GM18511 (cell line): ENCODE measurements around the gene CDC42BPB.

Experiments used
- ATAC-seq: cut with Tn5 transposase; IDR thresholded peaks from one replicate; pipeline ENCODE4 v1.9.1; 2021; ENCODE audit warnings: mild to moderate bottlenecking, moderate library complexity; ENCODE audit not compliant: unreplicated experiment

Gene CDC42BPB

GRCh38 chr14:102945346-102946130 lies 111.8 kb downstream of the CDC42BPB start:
- ATAC-seq, result no peak

DNA sequence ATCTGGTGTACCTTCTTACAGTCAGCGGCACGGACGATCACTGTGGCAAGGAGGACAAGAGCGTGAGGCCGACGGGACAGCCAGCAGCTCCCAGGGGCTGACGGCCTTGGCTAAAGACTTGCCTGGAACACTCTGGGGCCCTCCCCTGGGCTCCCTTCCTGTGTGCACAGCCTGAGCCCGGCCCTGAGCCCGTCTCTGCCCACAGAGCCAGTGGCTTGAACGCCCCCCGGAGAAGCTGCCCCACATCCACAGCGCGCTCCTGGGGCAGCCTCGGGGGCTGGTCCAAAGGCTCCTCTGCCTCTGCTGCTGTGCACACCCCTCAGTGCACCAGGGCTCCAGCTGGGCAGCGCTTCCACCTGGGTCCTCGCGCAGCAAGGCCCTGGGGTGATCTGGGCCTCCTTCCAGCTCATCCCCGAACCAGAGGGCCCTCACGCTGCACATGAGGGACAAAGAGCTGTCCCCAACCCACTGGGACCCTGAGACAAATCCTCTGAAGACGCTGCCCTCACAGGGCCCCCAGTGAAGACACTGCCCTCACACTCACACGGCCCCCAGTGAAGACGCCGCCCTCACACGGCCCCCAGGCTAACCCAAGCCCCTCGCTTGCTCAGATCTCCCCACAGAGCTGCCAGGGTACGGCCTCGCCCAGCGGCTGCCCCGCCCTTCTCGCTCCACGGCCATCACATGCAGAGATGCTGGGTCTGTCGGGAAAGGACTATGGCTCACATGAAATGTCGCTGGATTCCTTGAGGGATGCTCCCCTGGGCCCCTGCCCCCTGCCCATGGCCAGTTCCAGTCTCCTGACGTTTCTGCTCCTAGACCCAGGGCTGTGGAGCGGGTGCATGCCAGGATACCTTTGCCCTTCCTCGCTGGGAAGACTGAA lies 112.7 kb downstream of the CDC42BPB start:
- ATAC-seq, result no peak

DNA sequence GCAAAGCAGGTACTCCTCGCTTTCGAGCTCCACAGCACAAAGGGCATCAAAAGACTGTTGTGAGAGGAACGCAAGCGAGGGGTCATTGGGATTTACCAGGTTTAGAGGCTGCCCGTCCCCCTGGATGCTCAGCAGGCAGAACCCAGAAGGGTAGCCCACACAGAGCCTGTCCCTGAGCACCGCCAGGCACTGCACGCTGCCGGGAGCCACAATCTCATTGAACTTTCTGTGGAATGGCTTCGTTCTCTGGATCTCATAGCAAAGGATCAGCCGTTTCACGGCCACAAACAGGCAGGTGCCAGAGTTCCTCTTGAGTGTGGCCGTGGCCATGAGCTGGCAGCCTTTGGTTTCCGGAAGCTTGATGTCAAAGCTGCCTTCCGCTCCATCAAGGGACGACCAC lies 113.4 kb downstream of the CDC42BPB start:
- ATAC-seq, result no peak

DNA sequence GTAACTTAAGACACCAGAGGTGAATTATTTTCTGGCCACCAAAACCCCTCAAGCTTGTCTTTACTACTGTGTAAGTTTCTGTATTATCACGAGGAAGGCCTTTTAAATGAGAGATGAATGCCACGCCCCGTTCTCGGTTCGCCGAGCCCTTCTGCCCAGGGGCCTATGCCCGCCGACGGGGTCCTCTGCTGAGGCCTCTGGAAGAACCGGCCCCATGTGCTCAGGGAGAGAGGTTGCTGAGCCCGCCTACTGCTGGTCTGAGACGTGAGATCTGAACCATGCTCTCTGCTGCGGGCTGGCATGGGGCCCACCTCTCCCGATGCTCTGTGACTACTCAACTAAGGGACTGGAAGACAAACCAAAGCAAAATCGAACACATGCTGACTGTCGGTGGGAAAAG lies 113.9 kb downstream of the CDC42BPB start:
- no peak for ATAC-seq

DNA sequence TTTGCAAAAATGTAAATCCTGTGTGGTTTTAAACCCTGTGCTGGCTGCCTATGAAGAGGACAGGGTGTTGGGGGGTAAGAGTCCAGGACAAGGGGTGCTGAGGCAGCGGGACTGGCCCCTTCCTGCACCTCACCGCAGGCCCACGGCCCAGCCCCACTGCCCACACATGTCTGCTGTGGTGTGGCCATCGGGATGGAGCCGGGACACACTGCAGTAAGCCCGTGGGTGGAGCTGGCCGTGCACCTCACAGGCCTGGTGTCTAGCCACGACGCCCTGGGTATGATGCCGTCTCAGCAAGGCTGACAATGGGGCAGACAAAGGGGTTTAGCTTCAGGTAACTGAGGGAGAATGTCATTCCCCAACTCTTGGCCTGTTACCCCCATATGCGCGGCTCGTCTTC lies 115.3 kb downstream of the CDC42BPB start:
- no peak for ATAC-seq

DNA sequence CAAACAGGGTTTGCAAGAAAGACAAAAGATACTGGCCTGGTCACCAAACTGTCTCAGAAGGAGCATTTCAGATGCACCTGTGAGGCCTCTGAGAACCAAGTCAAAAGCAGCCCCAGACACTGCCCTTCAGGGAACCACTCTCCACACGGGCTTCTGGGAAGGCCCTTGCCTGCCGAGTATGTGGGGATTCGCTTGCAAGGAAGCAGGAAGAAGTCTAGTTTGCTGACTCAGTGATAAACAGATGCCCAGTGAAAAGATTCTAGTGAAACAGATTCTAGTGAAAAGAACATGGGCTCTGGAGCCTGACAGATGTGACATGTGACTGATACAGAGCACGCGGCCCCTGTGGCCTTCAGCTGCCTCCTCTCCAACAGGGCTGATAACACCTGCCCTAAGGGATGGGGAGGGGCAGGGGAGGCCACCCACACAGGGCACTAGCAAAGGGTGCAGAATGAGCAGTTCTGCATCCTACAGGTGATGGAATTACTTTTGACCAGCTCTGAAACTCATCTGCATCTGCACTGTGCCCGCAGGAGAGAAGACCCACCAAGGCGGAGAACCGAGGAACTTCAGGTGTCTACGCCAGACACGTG lies 115.8 kb downstream of the CDC42BPB start:
- ATAC-seq, result no peak

DNA sequence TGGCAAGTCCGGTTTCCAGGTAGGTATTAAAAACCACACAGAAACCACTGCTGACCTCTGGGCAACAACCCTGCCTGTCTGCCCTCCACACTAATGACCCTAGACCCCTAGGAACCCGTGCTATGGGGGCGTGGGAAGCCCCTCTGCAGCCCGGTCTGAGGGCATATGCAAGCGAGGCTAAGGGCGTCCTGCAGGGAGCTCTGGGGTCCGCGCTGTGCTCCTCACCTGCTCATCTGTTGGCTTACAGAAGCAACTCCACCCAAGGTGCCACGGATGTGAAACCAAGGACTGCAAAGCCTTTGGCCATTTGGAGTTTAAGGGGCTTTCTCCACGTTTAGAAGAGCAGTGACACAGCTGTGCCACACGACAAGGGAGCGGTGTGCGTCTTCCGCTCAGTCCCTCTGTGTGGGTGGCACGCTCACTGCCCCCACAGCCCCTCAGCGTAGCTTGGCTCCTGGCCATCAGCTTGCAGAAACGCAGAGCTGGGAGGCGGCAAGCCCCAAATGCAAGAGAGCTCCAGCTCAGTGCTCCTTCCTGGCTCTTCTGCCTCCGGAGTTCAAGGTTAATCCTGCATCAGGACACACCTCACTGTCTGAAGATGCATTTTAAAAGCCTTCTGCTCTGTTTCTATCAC lies 116.5 kb downstream of the CDC42BPB start:
- ATAC-seq, result no peak

- no peak for ATAC-seq
These were observed 117.4 kb downstream of the CDC42BPB start for GRCh38 chr14:102939820-102940561.

DNA sequence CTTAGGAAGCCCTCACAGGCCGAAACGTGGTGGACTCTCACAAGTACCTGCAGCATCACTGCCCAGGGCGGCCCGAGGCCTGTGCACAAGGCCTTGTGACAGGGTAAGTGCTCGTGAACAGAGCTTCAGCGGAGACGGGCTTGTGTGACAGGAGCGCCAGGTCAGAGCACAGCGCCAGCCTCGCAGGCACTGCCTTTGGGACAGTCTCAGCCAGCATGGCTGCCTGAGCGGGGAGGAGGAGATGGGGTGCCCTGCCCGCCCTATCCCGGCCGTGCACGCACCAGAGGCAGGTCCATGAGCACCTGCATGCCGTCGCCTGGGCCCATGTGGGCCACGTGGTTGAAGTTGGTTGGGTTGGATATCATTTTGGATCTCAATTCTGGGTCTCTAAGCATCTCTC lies 118.0 kb downstream of the CDC42BPB start:
- no peak for ATAC-seq

DNA sequence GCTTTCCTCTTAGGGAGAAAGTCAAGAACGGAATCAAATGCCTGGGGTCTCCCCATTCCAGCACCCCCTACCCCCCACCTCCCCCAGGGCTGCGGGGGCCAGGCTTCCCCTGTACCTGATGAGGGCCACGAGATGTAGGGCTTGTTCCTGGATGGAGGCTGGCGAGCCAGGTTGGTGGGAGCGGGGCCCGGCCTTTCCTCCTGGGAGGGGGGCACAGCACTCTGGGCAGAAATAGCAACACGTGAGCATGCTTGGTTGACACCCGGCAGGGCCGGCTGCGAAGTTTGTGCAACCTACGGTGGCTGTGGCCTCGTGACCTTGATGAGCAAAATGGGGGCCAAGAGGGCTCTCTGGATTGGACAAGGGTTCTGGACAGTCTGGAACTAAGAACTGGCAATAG lies 119.2 kb downstream of the CDC42BPB start:
- no peak for ATAC-seq

GRCh38 chr14:102937331-102938175 lies 119.8 kb downstream of the CDC42BPB start:
- ATAC-seq, result no peak

GRCh38 chr14:102935756-102936155 lies 121.6 kb downstream of the CDC42BPB start:
- ATAC-seq, result no peak

DNA sequence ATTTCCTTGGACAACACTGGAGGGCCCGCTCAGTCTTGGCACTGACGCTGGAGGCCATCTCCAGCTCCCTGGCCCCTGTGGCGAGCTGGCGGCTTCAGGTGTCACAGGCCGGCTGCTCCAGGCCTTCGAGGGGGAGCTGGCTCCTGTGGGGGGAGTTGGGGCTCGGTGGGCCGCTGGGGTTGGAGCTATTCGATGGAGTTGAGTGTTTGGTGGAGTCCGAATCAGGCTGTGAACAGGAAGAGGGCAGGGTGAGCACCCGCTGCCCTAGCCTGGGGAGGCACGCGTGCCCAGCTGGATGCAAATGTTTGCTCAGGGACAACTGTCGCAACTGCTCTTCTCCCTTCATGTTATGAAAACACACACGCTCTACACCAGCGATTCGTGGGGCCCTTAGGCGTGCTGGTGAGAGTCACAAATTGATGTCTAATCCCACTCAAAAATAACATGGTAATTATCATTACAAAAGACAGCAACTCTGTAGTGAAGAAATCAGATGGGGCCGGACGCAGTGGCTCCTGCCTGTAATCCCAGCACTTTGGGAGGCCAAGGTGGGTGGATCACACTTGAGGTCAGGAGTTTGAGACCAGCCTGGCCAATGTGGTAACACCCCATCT lies 123.6 kb downstream of the CDC42BPB start:
- no peak for ATAC-seq

GRCh38 chr14:102932484-102933248 lies 124.7 kb downstream of the CDC42BPB start:
- no peak for ATAC-seq

DNA sequence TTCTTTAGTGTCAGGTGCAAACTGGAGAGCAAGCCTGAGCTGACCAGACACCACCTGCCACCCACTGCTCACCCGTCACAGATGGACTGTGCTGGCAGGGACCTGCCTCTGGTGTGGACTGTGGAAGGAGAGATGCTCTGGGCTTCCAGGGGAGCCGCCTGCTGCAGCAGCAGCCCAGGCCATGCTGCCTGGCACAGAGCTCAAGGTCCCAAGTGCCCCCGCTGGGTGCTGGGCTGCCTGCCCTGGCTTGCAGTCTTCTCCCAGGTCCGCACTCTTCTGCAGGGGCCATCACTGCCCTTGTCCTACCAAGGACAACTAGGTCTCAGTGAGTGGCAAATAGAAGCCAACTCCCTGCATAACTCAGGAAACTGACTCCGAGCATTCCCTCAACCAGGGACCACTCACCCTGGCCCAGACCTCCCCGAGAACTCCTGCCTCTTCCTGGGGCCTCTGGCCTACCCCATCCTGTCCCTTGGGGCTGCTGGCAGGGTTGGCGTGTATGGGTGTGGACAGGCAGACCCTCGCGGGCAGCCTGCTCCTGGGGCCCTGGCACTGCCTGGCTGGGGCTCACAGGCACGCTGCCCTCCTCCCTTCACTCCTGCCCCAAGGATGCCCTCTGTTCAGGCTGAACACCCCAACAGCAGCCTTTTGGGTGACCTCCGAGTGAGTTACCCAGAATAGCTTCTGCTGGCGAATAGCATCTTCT lies 125.6 kb downstream of the CDC42BPB start:
- no peak for ATAC-seq

- no peak for ATAC-seq
These were observed 126.4 kb downstream of the CDC42BPB start for GRCh38 chr14:102930753-102931579.
